HG02970 (cell line): ENCODE results near the gene TMEM135.
"Not testable (repeated sequence)": the region's sequence is repeated elsewhere in the genome, so short reads cannot be mapped to it uniquely, and the experiment has no call there.

Source experiments
- ATAC-seq: cut with Tn5 transposase; IDR thresholded peaks from one replicate; pipeline ENCODE4 v1.9.1; 2021; ENCODE audit warnings: mild to moderate bottlenecking, moderate library complexity, moderate number of reproducible peaks; ENCODE audit not compliant: unreplicated experiment, low FRiP score

TMEM135 gene

GRCh38 chr11:87063982-87064381 is 26.2 kb downstream of the TMEM135 start:
- no peak for ATAC-seq

DNA sequence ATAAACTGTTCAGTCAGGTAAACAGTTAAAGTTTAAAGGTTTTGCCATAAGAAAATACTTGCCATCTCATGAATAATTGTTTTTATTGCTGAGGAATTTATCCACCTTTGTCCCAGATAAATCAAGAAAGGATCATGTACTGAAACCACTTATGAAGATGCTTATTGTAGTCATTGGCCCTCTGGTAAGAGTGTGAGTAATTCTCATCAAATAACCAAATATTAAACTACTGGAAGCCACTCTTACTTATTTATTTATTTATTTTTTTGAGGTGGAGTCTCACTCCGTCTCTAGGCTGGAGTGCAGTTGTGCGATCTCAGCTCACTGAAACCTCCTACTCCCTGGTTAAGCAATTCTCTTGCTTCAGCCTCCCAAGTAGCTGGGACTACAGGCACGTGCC is 35.1 kb downstream of the TMEM135 start:
- ATAC-seq = no peak

- no peak for ATAC-seq
Measured at GRCh38 chr11:87076260-87076783, 38.6 kb downstream of the TMEM135 start.

- no peak for ATAC-seq
Measured at GRCh38 chr11:87076874-87077429, 39.2 kb downstream of the TMEM135 start.

GRCh38 chr11:87081358-87081757 is 43.6 kb downstream of the TMEM135 start:
- no peak for ATAC-seq

GRCh38 chr11:87082590-87082989 is 44.9 kb downstream of the TMEM135 start:
- no peak for ATAC-seq

DNA sequence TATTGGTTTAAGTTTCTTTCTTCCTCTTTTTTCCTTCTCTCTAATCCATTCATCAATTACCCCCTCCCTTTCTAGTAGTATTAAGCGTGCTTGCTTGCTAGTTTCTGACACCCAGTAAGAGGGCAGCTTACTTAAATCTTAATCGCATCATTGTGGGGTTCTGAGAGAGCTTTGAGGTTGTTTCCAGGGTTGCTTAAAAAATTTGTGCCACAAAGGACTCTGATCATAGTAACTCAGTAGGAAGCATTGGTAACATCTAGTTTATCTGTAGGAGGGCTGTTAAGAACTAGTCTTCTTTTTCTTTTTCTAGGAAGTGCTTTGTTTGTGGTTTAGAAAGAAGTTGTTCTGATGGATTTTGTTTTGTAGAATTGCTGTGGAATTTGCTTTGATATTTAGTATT is 45.3 kb downstream of the TMEM135 start:
- ATAC-seq = no peak

DNA sequence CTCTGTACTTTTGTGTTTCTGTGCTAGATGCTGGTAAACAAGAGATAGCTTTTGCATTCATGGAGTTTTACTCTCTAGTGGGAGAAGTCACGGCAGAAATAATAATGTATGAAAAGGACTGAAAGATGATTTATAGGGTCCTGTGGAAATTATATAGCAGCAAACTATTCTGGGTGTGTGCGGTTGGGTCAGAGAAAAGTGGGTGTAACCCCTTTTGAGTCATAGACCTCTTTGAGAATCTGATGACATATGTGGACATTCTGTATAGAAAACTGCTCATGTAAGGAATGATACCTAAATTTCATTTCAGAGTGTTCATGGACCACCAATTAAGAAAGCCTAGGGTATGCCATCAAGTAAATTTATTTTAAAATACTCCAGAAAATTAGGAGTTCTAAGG is 54.4 kb downstream of the TMEM135 start:
- no peak for ATAC-seq

DNA sequence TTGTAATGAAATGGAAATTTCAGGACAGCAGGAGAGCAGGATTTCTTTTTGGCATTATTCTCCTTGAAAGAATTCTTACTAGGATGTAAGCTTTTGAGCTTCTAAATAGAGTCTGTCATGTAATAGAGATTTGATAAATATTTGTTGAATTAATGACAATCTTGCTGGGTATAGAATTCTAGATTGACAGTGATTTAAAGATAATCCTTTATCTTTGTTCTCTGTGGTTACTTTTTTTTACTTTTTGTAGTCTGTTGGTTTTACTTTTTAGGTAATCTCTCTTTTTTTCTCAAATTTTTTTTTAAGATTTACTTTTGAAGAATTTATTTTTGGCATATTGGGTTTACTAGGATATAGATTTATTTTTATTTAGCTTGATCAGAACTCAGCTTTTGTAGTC is 54.8 kb downstream of the TMEM135 start:
- ATAC-seq = no peak

DNA sequence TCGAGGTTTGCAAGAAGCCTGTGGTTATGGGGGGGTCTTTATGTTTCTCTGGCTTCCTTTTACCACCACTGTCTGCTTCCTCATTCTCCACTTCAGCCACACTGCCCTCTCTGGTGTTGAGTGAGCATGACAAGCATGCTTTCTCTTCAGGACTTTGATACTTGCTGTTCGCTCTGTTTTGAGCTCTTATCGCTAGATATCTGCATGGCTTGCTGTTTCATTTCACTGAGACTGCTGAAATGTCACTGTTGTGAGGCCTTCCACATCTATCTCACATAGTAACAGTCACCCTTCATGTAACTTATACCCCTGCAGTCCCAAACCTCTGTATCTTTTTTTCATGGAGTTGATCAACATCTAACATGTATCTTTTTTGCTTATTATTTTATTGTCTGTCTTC is 59.8 kb downstream of the TMEM135 start:
- ATAC-seq = no peak

DNA sequence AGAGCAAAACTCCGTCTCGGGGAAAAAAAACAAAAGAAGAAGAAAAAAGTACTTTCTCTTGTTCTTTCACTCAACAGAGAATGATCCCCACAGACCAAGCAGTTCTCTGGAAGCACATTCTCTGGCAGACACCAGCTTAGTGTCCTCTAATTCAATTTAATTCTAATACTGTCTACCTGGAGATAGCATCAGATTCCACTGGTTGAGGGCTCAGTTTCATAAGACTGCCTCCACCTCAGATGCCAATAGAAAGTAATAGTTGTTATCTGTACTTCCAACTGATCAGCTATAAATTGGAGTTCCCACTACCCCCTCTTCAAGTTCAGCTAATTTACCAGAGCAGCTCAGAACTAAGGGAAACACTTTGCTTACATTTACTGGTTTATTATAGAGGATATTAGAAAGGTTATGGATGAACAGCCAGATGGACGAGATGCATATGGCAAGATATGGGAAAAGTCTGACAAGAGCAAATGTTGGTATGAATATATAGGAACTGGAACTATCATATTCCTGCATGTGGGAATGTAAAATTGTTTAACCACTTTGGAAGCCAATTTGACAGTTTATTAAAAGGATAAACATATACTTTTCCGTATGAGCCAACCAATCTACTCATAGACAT is 64.3 kb downstream of the TMEM135 start:
- ATAC-seq = no peak

GRCh38 chr11:87105826-87106225 is 68.1 kb downstream of the TMEM135 start:
- not testable (repeated sequence) for ATAC-seq

GRCh38 chr11:87107379-87107778 is 69.6 kb downstream of the TMEM135 start:
- not testable (repeated sequence) for ATAC-seq

- no peak for ATAC-seq
Measured at GRCh38 chr11:87110443-87111131, 72.9 kb downstream of the TMEM135 start.

DNA sequence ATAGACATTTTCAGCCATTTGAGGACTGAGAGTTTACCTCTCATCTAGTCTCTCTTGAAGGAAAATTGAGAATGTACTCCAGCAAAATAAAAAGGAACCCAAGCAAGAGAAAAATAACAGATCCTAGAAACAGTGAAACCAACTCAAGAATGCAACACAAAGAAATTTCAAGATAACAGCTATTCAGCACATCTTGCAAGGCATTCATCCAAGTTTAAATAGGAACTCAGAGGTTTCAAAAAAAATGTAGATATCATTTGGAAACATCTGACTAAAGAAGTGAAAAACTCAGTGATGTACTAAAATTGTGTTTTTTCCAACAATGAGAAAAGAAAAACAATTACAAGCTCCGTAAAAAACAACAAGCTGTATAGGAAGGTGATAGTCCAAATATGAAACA is 76.4 kb downstream of the TMEM135 start:
- no peak for ATAC-seq

- no peak for ATAC-seq
Measured at GRCh38 chr11:87116185-87116584, 78.5 kb downstream of the TMEM135 start.

DNA sequence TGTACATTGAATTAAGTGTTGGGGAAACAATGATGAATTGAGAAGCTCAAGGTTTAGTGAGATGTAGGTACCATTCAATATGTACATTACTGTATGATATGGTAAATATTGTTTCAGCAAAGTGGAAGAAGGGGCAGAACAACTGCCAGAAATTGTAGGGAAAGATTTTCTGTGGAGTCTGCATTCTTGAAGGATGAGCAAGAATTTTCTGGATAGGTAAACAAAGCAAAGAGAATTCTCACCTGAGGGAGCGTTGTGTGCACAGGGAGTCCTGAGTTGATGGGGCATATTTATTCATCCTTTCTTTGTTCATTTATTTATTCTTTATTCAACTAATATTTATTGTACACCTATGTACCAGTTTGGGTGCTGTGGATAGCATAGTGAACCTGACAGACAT is 83.2 kb downstream of the TMEM135 start:
- no peak for ATAC-seq

GRCh38 chr11:87122852-87123251 is 85.1 kb downstream of the TMEM135 start:
- ATAC-seq = no peak

- no peak for ATAC-seq
Measured at GRCh38 chr11:87125257-87125656, 87.5 kb downstream of the TMEM135 start.

DNA sequence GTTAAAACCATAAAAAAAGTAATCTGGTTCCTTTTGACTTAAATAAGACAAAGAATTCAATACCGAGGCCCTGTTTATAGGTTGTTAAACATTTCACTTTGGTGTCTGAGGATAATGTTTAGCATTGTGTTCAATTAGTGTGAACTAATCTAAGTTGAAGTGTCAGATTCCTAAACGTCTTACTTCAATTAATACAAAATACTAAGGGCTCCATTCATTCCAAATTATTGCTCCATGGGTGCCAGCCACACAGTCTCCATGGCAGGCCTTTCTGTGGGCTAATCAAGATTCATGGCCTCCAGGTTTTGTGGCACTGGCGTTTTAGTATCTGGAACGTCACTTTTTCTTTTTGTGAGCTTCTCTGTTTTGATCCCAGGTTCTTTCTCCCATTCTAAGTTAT is 89.4 kb downstream of the TMEM135 start:
- no peak for ATAC-seq

DNA sequence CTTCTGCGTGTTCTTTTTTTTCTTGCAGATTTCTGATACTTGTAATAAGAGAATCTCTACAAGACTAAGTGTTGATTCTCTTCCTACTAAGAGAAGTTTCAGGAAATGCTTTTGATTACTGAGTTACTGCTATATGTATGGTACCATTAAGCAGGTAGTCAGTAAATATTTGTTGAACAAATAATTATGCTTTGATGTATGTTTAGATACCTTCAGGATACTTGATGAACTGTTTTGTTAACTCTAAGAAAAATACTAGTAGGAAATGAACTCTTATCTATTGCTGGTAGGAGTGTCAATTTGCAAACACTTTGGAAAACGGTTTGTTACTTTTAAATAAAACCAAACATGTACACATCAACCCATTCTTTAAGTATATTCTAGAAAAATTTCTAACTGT is 90.6 kb downstream of the TMEM135 start:
- ATAC-seq = no peak
